DMS153 treated with DMSO at 0.1 percent for 48 hours (cell line): ENCODE results near the gene TMEM258.

ENCODE experiments used
- DNase-seq: peaks from one replicate; lab custom pipeline; 2025; ENCODE audit not compliant: unreplicated experiment; lab: John Stamatoyannopoulos, UW

TMEM258 gene

DNA sequence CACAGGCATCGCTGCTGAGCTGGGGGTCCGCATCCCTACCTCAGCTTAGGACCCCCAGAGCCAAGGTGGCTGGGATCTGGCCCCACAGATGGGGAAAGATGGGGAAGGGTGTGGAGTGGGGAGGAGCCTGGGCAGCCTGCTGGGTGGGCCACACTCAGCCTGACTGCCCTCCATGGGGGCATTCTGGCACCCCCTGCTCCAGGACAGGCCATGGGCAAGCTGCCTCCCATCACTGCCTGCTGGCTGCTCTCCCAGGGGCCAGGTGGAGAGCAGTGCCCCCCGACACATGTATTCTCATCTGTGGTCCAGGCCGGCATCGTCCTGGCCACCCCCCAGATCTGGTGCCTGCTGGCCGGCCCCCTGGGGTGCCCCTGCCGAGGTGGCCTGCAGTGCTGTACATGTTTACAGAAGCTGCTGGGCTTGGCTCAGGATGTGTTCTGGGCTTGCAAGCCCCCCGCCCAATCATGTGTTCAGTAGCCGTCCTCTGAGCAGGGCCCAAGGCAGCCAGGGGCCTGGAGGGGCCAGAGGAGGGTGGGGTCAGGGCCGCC is 47.7 kb downstream of the TMEM258 start:
- no peak for DNase-seq

DNA sequence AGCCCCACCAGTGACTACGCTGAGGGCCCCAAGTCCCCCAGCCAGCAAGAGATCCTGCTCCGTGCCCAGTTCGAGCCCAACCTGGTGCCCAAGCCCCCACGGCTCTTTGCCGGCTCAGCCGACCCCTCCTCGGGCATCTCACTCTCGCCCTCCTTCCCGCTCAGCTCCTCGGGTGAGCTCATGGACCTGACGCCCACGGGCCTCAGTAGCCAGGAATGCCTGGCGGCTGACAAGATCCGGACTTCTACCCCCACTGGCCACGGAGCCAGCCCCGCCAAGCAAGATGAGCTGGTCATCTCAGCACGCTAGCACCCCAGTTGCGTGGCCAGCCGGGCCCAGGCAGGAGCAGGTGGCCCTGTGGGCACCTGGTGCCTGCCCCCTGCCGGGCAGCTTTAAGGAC is 48.2 kb downstream of the TMEM258 start:
- no peak for DNase-seq

DNA sequence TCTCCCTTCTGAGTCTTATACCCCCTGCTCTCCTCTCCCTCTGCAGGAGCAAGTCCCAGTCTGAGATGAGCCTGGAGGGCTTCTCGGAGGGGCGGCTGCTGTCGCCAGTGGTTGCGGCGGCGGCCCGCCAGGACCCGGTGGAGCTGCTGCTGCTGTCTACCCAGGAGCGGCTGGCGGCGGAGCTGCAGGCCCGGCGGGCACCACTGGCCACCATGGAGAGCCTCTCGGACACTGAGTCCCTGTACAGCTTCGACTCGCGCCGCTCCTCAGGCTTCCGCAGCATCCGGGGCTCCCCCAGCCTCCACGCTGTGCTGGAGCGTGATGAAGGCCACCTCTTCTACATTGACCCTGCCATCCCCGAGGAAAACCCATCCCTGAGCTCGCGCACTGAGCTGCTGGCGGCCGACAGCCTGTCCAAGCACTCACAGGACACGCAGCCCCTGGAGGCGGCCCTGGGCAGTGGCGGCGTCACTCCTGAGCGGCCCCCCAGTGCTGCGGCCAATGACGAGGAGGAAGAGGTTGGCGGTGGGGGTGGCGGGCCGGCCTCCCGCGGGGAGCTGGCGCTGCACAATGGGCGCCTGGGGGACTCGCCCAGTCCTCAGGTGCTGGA is 48.8 kb downstream of the TMEM258 start:
- no peak for DNase-seq

DNA sequence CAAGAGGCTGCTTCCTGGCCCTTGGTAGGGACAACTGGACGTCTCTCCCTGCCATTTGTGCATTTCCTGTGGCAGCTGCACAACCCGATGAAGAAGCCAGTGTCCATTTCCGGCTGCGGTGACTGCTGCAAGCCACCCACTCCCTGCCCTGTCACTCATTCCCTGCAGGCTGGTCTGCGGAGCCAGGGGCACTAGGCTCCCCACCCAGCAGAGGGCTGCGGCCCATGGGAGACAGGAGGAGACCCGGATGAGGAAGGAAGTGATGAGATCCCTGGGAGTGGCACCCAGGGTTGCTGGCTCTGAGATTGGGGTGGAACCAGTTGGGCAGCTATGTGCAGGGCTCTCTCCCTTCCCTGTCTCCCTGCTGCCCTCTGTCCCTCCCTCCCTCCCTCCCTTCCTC is 50.0 kb downstream of the TMEM258 start:
- DNase-seq: no peak

DNA sequence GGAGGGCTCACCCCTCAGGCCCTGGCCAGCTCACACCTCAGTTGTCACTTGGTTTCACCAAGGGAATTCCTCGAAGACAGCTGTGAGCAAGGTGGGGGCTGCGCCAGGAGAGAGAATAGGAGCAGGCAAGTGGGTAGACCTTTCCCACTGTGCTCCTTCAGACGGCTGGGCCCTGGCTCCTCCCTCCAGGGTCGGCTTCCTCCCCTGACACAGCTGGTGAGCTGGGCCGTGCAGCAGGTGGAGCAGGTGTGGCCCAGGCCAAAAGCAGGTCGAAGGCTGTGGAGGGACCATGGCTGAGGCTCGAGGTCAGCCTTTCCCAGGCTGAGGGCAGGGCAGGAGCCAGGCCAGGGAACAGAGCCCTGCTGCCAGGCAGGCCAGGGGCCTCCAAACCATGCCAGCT is 52.4 kb downstream of the TMEM258 start:
- DNase-seq: no peak

DNA sequence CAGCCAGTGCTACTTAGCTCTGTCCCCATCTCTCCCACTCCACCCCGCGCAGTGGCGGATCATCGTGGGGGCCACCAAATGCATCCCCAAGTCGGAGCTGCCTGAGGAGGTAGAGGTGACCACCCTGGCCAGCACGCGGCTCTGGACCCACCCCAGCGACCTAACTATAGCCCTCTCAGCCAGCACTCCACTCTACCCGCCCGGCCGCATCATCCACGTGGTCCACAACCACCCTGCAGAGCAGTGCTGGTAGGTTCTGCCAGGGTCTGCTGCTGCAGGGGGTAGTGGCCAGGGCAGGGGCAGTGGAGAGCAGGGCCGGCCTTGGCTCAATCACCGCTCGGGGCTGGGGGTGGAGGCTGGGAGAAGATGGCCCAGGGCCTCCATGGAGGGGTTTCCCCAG is 53.0 kb downstream of the TMEM258 start:
- no peak for DNase-seq
